HepG2 (cell line): ENCODE data around the gene STOML1. TPM values are rescaled to one million over a fixed set of nuclear protein-coding genes. Genes with fewer than 3 reads are reported as not detected.

Experiments
- AGO2 ChIP-seq: fragments of 200-400 bp; formaldehyde crosslinking; optimal IDR thresholded peaks from 2 replicates; pipeline ENCODE3; 2017; ENCODE audit warnings: mild to moderate bottlenecking, low read depth, low read length, moderate library complexity
- ARNT2 ChIP-seq: sonication (generic); formaldehyde crosslinking; IDR thresholded peaks from 2 replicates; pipeline ENCODE4 v1.8.0; 2022; ENCODE audit warnings: mild to moderate bottlenecking, low read depth, missing genetic modification reagents, moderate library complexity
- CBX2 ChIP-seq, 2 experiments: fragments of 200-600 bp in 1 of 2; sonication (generic); formaldehyde crosslinking in 1 of 2; IDR thresholded peaks; 2 replicates each; pipeline versions ENCODE4 v1.7.0 to v1.8.1; 2018 to 2022; ENCODE audit warnings: low read depth in 2 of 2, low read length in 1 of 2, mild to moderate bottlenecking in 1 of 2, missing genetic modification reagents in 1 of 2
- CENPT ChIP-seq: sonication (generic); formaldehyde crosslinking; IDR thresholded peaks from 2 replicates; pipeline ENCODE4 v1.8.0; 2022; ENCODE audit warnings: low read depth, mild to moderate bottlenecking, moderate library complexity, missing genetic modification reagents
- CHD2 ChIP-seq: IDR thresholded peaks from 2 replicates; pipeline ENCODE4 v1.6.1; 2011; ENCODE audit warnings: low read depth, low read length, improper control_type of control experiment
- ELF3 ChIP-seq: IDR thresholded peaks from 2 replicates; pipeline ENCODE4 v1.6.1; 2016; ENCODE audit warnings: missing genetic modification reagents, missing compliant biosample characterization
- GATAD2A ChIP-seq: IDR thresholded peaks from 2 replicates; pipeline ENCODE4 v1.6.1; 2016
- MED1 ChIP-seq: sonication (generic); formaldehyde crosslinking; IDR thresholded peaks from 2 replicates; pipeline ENCODE4 v1.4.0; 2020; ENCODE audit warnings: missing genetic modification reagents
- MLLT10 ChIP-seq: sonication (generic); formaldehyde crosslinking; IDR thresholded peaks from 2 replicates; pipeline ENCODE4 v1.4.0; 2020; ENCODE audit warnings: missing genetic modification reagents
- NBN ChIP-seq: fragments of 450-650 bp; conservative IDR thresholded peaks from 2 replicates; pipeline ENCODE4 v1.6.1; 2017
- NRL ChIP-seq: sonication (generic); formaldehyde crosslinking; IDR thresholded peaks from 2 replicates; pipeline ENCODE4 v1.5.0; 2020; ENCODE audit warnings: missing genetic modification reagents, mild to moderate bottlenecking, moderate library complexity, borderline replicate concordance
- SNRNP70 ChIP-seq: fragments of 200-400 bp; formaldehyde crosslinking; IDR thresholded peaks from 2 replicates; pipeline ENCODE4 v1.6.1; 2017; ENCODE audit warnings: mild to moderate bottlenecking, low read depth, low read length, moderate library complexity
- SOX6 ChIP-seq, 2 experiments: fragments of 450-650 bp in 1 of 2; sonication (generic) in 1 of 2; formaldehyde crosslinking in 1 of 2; IDR thresholded peaks; 2 replicates each; pipeline versions ENCODE4 v1.4.0 to v1.6.1; 2017 to 2020; ENCODE audit warnings: antibody characterized with exemption in 1 of 2, mild to moderate bottlenecking in 1 of 2, missing genetic modification reagents in 1 of 2
- TBL1XR1 ChIP-seq: fragments of 150-350 bp; IDR thresholded peaks from 2 replicates; pipeline ENCODE4 v1.6.1; 2014; ENCODE audit warnings: borderline replicate concordance, low read length; ENCODE audit not compliant: partially characterized antibody
- ZNF207 ChIP-seq: fragments of 450-650 bp; IDR thresholded peaks from 2 replicates; pipeline ENCODE4 v1.6.1; 2016; ENCODE audit warnings: antibody characterized with exemption, borderline replicate concordance
- ZNF552 ChIP-seq: sonication (generic); formaldehyde crosslinking; IDR thresholded peaks from 2 replicates; pipeline ENCODE4 v1.9.0; 2022; ENCODE audit warnings: missing genetic modification reagents, mild to moderate bottlenecking, borderline replicate concordance
- ZNF883 ChIP-seq: sonication (generic); formaldehyde crosslinking; IDR thresholded peaks from 2 replicates; pipeline ENCODE4 v1.5.1; 2020; ENCODE audit warnings: mild to moderate bottlenecking, missing genetic modification reagents; ENCODE audit errors: not compliant biosample characterization
- polyA plus RNA-seq, 8 experiments: library from polyadenylated mRNA; depleted of rRNA in 3 of 8; stranded (reverse) in 7 of 8; unstranded in 1 of 8; fragments of >200 nt; fragmentation: Illumina TruSeq in 4 of 8; extraction: Trizol in 4 of 8; gene quantifications; 2 replicates each; pipeline versions ENCODE4 v1.2.1 to v1.2.3, GENCODE V29; 2011 to 2016; ENCODE audit warnings: low read depth in 4 of 8, missing spikeins in 1 of 8, mixed read lengths in 1 of 8; ENCODE audit not compliant: insufficient read depth in 1 of 8
- total RNA-seq, 5 experiments: library from RNA; depleted of rRNA; stranded (reverse); fragments of >200 nt; fragmentation: Illumina TruSeq; extraction: Trizol; gene quantifications; 2 replicates each; pipeline ENCODE4 v1.2.3, GENCODE V29; 2016; ENCODE audit warnings: low read depth in 1 of 5
- TF ChIP-seq, protein P1 (sequence below): fragments of 450-650 bp; IDR thresholded peaks from 2 replicates; pipeline ENCODE4 v1.6.1; 2017; ENCODE audit warnings: mild to moderate bottlenecking
- TF ChIP-seq, protein P2 (sequence below): sonication (generic); formaldehyde crosslinking; IDR thresholded peaks from 2 replicates; pipeline ENCODE4 v1.4.0; 2020; ENCODE audit warnings: missing genetic modification reagents
- TF ChIP-seq, protein P3 (sequence below): sonication (generic); formaldehyde crosslinking; IDR thresholded peaks from 2 replicates; pipeline ENCODE4 v1.4.0; 2020; ENCODE audit warnings: missing genetic modification reagents
- TF ChIP-seq, protein P4 (sequence below): sonication (generic); formaldehyde crosslinking; IDR thresholded peaks from 2 replicates; pipeline ENCODE4 v1.8.0; 2022; ENCODE audit warnings: mild to moderate bottlenecking, missing genetic modification reagents

Gene STOML1
- total and polyA plus RNA-seq, 2 of the 13 experiments (the other 11 are each of a cell fraction or from before 2014, with no cell fraction given), result 3.5 to 3.7 TPM

DNA sequence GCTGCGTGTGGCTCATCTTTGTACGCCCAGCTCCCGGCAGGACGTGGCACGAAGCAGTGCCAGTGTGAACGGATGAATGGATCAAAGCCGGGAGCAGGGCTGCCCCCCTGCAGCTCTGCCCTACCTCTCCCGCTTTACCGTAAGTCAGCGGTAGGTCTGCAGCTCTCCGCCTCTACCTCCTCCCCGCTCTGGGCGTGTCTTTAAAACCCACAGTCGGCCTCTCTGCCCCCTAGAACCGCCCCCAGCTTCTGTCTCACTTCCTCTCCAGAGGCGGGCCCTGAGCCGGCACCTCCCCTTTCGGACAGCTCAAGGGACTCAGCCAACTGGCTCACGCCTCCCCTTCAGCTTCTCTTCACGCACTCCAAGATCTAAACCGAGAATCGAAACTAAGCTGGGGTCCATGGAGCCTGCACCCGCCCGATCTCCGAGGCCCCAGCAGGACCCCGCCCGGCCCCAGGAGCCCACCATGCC is 2.4 kb upstream of the STOML1 start, which contains the start of gene PML (continued):
- TF ChIP-seq, protein P1, sequence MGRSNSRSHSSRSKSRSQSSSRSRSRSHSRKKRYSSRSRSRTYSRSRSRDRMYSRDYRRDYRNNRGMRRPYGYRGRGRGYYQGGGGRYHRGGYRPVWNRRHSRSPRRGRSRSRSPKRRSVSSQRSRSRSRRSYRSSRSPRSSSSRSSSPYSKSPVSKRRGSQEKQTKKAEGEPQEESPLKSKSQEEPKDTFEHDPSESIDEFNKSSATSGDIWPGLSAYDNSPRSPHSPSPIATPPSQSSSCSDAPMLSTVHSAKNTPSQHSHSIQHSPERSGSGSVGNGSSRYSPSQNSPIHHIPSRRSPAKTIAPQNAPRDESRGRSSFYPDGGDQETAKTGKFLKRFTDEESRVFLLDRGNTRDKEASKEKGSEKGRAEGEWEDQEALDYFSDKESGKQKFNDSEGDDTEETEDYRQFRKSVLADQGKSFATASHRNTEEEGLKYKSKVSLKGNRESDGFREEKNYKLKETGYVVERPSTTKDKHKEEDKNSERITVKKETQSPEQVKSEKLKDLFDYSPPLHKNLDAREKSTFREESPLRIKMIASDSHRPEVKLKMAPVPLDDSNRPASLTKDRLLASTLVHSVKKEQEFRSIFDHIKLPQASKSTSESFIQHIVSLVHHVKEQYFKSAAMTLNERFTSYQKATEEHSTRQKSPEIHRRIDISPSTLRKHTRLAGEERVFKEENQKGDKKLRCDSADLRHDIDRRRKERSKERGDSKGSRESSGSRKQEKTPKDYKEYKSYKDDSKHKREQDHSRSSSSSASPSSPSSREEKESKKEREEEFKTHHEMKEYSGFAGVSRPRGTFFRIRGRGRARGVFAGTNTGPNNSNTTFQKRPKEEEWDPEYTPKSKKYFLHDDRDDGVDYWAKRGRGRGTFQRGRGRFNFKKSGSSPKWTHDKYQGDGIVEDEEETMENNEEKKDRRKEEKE, result no peak
- TF ChIP-seq SOX6 (IDR thresholded peaks at IDR 0.05) (no peak), SOX6 (CRISPR knock-in tag; IDR thresholded peaks at IDR 0.05) (no peak), CBX2 (IDR thresholded peaks at IDR 0.05; ENCODE audit: low read depth, low read length) (no peak), CBX2 (CRISPR knock-in tag; IDR thresholded peaks at IDR 0.05; ENCODE audit: low read depth) (no peak), ZNF207 (no peak), ZNF552 (CRISPR knock-in tag) (no peak), ARNT2 (no peak), CHD2 (no peak), SNRNP70 (no peak), ELF3 (CRISPR knock-in tag) (0 out of 2 replicates have a peak, but pooled peaks have one; percentile 20), NBN (no peak), CENPT (CRISPR knock-in tag) (no peak), AGO2 (no peak), MLLT10 (no peak), GATAD2A (CRISPR knock-in tag) (peak; percentile 41), NRL (no peak), MED1 (0 out of 2 replicates have a peak, but pooled peaks have one; percentile 9), TBL1XR1 (no peak), ZNF883 (CRISPR knock-in tag) (no peak)
- TF ChIP-seq, protein P2, sequence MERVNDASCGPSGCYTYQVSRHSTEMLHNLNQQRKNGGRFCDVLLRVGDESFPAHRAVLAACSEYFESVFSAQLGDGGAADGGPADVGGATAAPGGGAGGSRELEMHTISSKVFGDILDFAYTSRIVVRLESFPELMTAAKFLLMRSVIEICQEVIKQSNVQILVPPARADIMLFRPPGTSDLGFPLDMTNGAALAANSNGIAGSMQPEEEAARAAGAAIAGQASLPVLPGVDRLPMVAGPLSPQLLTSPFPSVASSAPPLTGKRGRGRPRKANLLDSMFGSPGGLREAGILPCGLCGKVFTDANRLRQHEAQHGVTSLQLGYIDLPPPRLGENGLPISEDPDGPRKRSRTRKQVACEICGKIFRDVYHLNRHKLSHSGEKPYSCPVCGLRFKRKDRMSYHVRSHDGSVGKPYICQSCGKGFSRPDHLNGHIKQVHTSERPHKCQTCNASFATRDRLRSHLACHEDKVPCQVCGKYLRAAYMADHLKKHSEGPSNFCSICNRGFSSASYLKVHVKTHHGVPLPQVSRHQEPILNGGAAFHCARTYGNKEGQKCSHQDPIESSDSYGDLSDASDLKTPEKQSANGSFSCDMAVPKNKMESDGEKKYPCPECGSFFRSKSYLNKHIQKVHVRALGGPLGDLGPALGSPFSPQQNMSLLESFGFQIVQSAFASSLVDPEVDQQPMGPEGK (CRISPR knock-in tag), result peak; percentile 63
- TF ChIP-seq, protein P3, sequence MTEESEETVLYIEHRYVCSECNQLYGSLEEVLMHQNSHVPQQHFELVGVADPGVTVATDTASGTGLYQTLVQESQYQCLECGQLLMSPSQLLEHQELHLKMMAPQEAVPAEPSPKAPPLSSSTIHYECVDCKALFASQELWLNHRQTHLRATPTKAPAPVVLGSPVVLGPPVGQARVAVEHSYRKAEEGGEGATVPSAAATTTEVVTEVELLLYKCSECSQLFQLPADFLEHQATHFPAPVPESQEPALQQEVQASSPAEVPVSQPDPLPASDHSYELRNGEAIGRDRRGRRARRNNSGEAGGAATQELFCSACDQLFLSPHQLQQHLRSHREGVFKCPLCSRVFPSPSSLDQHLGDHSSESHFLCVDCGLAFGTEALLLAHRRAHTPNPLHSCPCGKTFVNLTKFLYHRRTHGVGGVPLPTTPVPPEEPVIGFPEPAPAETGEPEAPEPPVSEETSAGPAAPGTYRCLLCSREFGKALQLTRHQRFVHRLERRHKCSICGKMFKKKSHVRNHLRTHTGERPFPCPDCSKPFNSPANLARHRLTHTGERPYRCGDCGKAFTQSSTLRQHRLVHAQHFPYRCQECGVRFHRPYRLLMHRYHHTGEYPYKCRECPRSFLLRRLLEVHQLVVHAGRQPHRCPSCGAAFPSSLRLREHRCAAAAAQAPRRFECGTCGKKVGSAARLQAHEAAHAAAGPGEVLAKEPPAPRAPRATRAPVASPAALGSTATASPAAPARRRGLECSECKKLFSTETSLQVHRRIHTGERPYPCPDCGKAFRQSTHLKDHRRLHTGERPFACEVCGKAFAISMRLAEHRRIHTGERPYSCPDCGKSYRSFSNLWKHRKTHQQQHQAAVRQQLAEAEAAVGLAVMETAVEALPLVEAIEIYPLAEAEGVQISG, result peak; percentile 98
- TF ChIP-seq, protein P4, sequence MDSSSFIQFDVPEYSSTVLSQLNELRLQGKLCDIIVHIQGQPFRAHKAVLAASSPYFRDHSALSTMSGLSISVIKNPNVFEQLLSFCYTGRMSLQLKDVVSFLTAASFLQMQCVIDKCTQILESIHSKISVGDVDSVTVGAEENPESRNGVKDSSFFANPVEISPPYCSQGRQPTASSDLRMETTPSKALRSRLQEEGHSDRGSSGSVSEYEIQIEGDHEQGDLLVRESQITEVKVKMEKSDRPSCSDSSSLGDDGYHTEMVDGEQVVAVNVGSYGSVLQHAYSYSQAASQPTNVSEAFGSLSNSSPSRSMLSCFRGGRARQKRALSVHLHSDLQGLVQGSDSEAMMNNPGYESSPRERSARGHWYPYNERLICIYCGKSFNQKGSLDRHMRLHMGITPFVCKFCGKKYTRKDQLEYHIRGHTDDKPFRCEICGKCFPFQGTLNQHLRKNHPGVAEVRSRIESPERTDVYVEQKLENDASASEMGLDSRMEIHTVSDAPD, result no peak
